Adipose tissue (tissue), 3 donors: ENCODE measurements around the gene IGLL5. TPM values are rescaled to one million over a fixed set of nuclear protein-coding genes. Genes with fewer than 3 reads are reported as not detected.

Experiments used
- H3K27ac ChIP-seq: one replicate; pipeline ENCODE4 v1.5.1; 2013; ENCODE audit warnings: low read depth, low read length
- WGBS, 3 donors: extraction: QIAGEN DNeasy Blood & Tissue Kit; methylation state at CpG; one replicate each; pipeline ENCODE4 v1.1.7; 2013; 5-methylcytosine and 5-hydroxymethylcytosine counted together
- polyA plus RNA-seq, 3 donors: library from polyadenylated mRNA; stranded (reverse); fragments of 200-250 nt; gene quantifications; one replicate each; pipeline ENCODE4 v1.2.3, GENCODE V29; 2013
- donor health status: healthy with polysubstance abuse.
- donor health status: Bipolar disorder and iron deficiency.
- donor health status: healthy.

IGLL5 gene
- polyA plus RNA-seq, 3 donors: 1.2 to 1.6 TPM; not detected in 1

GRCh38 chr22:22941831-22942510 lies 54.4 kb downstream of the IGLL5 start:
- 76 to 83% (median 83%) methylated on average over 6 of the region's 6 CpGs for WGBS, 3 donors
- H3K27ac ChIP-seq: no peak overlapping the region

DNA sequence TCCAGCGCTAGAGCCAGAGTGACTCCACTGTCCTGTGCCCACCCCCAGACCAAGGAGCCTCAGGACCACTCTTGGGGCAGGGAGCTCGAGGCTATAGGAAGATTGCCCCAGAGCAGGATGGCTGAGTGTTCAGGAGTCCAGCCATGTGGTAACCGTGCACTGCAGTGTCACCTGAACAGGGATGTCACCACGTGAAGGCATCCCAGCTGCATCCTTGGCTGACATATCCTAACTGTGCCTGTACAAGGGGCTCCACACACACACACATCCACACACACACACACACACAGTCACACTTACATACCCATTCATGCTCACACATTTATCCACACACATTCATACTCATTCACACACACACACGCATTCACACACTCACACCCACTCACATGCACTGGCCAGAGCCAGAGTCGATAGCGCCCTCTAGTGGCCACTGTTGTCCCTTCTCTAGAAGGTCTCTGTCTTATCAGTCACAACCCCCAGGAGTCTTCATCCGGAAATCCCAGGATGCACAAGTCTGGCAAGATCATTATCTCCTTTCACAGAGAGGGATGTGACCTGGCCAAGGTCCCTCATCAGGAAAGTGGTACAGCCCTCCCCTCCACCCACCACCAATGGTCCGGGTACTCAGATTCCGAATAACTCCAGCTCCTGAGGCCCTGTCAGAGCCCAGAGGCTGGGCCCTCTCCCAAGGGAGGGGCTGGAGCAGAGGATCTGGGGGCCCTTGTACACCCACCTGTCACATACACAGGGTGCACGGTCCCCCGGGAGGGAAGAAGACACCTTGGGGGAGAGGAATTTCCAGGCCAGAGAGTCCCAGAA lies 55.1 kb downstream of the IGLL5 start:
- WGBS, 3 donors: 52 to 55% (median 54%) methylated on average over 12 of the region's 12 CpGs

GRCh38 chr22:22943521-22944267 lies 56.1 kb downstream of the IGLL5 start:
- H3K27ac ChIP-seq: no peak overlapping the region
- WGBS, 3 donors: 59 to 78% (median 73%) methylated on average over 14 of the region's 14 CpGs

More for the DNA sequence above, 55.1 kb downstream of the IGLL5 start:
- H3K27ac ChIP-seq: no peak overlapping the region

GRCh38 chr22:22944268-22944985 lies 56.8 kb downstream of the IGLL5 start:
- H3K27ac ChIP-seq: no peak overlapping the region
- 66 to 75% (median 75%) methylated on average over 17 to 18 of the region's 18 CpGs for WGBS, 3 donors

GRCh38 chr22:22945195-22945594 lies 57.6 kb downstream of the IGLL5 start:
- 81 to 86% (median 81%) methylated on average over 4 of the region's 4 CpGs for WGBS, 3 donors

More at GRCh38 chr22:22945195-22945594, 57.6 kb downstream of the IGLL5 start:
- H3K27ac ChIP-seq: no peak overlapping the region

Other genes with a start within 250 kb of the IGLL5 start
- gene GGTLC2, start 243.2 kb upstream of the IGLL5 start, polyA plus RNA-seq: not detected
- 1 to 10 TPM; 1.5 to 7.8 (median 6.2) TPM for gene GNAZ, start 182.7 kb downstream of the IGLL5 start, polyA plus RNA-seq